TTC549 (cell line): ENCODE results near the gene FASTKD2.

ENCODE experiments used
- FAIRE-seq: peaks from 2 replicates; lab custom pipeline; 2012; peaks lifted over from hg19 to GRCh38; lab: Jason Lieb, UNC

Gene FASTKD2

GRCh38 chr2:206838690-206839089 lies 73.3 kb downstream of the FASTKD2 start:
- no peak for FAIRE-seq

GRCh38 chr2:206840999-206841398 lies 75.6 kb downstream of the FASTKD2 start:
- no peak for FAIRE-seq
